GM19455 (cell line): ENCODE data around the gene PCNX2.
"Not testable (repeated sequence)": the region's sequence is repeated elsewhere in the genome, so short reads cannot be mapped to it uniquely, and the experiment has no call there.

Source experiments
- ATAC-seq: cut with Tn5 transposase; IDR thresholded peaks from one replicate; pipeline ENCODE4 v1.9.1; 2021; ENCODE audit not compliant: unreplicated experiment

The PCNX2 gene

GRCh38 chr1:233019083-233019482, 276.4 kb downstream of the PCNX2 start:
- ATAC-seq: no peak

DNA sequence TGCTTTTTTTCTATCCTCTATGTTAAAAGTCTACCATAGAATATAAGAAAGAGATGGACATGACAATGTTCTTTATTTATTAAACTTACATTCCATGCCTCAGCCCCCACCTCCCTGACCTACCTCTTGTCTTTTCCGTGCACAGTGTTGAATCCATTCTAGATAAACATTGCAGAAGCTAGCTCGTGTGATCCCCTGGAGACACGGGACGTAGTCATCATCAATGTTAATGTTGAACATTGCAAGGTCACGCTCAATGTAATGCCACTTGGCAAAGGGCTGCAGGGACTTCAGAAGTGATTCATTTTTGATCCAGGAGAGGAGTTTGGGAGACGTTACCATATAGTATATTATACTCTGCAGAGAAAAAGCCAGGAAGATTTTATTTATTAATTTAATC, 278.7 kb downstream of the PCNX2 start:
- ATAC-seq: no peak

DNA sequence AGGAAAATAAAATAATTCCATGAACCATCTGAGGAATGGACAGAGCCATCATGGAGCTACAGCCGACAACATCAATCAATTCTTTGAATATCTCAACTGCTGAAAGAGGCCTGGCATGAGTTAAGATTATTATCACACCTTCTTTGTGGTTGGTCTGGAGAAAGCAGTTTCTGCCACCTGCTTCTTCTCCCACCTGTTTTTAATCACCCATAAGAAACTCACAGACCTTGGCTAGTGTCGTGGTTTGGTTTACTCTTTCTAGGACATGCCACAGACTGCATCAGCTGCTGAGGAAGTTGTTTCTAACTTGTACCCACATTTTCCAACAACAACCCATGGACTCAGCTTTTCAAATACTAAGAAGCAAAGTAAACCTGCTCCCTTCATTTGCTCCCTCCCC, 279.6 kb downstream of the PCNX2 start:
- ATAC-seq: no peak

DNA sequence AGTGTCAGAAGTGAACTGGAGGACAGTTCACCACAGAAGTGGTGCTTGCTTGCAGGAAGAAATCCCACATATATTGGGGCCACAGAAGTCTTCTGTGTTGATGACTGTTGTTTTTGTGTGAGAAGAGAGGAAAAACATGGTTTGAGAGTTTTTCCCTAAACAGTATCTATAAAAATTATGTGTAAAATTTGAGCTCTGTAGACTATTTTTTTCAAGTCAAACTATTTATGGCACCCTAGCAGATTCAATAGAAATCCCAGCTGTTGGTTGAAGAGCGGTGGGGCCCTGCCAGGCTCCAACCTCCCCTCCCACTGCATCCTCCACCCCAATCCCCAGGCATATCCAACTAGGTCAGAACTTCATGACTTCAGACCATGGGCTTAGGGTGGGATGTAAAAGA, 283.5 kb downstream of the PCNX2 start:
- no peak for ATAC-seq

DNA sequence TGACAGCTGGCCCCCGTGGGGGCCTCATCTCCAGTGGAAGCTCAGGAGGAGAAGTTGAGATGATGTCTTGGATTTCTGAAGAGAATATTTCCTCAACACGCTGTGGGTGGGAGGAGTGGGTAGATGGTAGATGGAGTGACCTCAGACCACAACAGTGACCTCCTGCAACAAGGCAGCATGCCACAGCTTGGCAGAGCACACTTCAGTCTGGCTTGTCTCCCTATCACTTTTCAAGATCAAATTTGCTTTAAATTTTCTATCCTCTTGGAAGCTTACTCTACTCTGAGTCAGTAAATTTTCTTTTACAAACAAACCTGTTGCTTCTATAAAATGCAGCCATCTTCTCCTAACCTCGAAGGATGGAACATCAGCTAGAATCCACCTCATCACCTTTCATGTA, 285.4 kb downstream of the PCNX2 start:
- no peak for ATAC-seq

- no peak for ATAC-seq
Observed at GRCh38 chr1:233006541-233006973, 289.0 kb downstream of the PCNX2 start.

GRCh38 chr1:233006108-233006507, 289.4 kb downstream of the PCNX2 start:
- ATAC-seq: no peak

DNA sequence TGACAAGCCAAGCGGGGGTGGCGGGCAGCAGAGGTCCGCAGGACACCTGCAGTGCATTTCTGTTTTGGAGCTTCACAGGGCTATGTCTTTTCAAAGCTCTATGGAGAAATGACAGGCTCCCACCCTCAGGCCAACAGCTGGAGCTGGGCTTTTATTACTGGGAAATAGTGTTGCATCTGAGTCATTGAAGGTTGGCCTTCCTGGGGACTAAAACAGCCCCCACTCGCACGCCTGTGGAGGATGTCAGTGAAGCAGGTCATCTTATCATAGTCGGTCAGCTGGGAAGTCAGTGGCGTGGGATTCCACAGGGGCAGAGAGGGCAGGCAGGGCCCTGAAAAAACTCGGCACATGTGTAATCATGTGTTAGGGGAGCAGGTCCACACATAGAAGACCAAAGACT, 289.8 kb downstream of the PCNX2 start:
- ATAC-seq: no peak

- no peak for ATAC-seq
Observed at GRCh38 chr1:233005156-233005555, 290.4 kb downstream of the PCNX2 start.

- ATAC-seq: no peak
Observed at GRCh38 chr1:233004451-233004850, 291.1 kb downstream of the PCNX2 start.

DNA sequence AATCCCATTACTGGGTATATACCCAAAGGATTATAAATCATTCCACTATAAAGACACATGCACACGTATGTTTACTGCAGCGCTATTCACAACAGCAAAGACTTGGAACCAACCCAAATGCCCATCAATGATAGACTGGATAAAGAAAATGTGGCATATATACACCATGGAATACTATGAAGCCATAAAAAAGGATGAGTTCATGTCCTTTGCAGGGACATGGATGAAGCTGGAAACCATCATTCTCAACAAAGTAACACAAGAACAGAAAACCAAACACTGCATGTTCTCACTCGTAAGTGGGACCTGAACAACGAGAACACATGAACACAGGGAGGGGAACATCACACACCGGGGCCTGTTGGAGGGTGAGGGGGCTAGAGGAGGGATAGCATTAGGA, 291.9 kb downstream of the PCNX2 start:
- ATAC-seq: not testable (repeated sequence)

- ATAC-seq: no peak
Observed at GRCh38 chr1:232999956-233000625, 295.4 kb downstream of the PCNX2 start.

DNA sequence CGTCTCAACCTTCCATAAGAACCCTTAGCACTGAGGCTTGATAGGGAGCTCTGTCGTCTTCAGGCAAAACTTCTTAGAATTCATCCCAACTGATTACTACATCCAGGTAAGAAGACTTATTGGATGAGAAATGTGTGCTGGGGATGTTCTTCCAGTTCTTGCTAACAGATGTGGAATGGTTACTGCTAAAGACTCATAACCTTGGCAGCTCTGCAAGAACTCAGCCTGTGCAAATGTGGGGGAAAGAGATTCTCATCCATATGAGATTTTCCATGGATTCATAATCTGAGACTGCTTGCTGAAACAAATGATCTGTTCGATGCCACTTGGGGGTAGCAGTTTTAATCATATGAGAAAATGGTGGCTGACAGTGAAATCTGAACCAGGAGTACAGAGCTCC, 296.9 kb downstream of the PCNX2 start:
- ATAC-seq: no peak

DNA sequence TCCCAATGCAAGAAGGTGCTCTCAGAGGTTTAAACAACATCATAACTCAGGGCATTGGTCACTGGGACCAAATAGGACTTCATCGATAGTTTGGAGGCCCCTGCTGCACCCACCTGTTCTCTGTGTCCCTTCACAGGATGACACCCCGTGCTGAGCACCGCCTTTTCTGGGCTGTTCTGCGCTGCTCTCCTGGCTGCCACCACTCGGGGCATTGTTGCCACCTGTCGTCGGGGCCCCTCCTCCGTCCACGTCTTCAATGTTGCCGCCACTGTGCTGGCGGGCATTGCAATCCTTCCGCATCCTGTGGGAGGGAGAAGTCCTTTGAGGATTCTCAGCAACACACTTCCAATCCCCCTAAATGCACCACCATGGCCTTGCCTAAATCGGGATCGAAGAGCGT, 297.4 kb downstream of the PCNX2 start:
- no peak for ATAC-seq

- ATAC-seq: no peak
Observed at GRCh38 chr1:232996143-232996542, 299.4 kb downstream of the PCNX2 start.

DNA sequence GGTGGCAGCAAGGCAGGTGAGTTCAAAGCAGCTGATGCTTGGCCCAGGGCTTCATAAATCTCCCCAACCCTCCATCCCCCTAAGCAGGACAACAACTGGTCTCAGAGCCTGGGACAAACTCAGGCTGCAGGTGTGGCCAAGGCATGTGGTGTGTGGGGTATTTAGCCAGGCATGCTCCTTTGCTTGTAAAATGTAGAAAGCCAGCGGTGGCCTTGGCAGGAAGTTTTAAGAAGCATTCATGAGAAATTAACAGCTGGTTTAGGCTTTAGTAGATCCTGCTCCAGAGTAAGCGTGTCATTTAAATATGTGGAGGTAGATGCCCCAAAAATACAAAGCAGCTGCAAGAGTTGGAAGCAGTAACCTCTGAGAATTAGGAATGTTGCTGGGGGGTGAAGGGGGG, 300.3 kb downstream of the PCNX2 start:
- ATAC-seq: no peak

- ATAC-seq: no peak
Observed at GRCh38 chr1:232993555-232993954, 302.0 kb downstream of the PCNX2 start.

GRCh38 chr1:232992227-232992626, 303.3 kb downstream of the PCNX2 start:
- ATAC-seq: no peak

GRCh38 chr1:232991238-232991637, 304.3 kb downstream of the PCNX2 start:
- ATAC-seq: no peak

DNA sequence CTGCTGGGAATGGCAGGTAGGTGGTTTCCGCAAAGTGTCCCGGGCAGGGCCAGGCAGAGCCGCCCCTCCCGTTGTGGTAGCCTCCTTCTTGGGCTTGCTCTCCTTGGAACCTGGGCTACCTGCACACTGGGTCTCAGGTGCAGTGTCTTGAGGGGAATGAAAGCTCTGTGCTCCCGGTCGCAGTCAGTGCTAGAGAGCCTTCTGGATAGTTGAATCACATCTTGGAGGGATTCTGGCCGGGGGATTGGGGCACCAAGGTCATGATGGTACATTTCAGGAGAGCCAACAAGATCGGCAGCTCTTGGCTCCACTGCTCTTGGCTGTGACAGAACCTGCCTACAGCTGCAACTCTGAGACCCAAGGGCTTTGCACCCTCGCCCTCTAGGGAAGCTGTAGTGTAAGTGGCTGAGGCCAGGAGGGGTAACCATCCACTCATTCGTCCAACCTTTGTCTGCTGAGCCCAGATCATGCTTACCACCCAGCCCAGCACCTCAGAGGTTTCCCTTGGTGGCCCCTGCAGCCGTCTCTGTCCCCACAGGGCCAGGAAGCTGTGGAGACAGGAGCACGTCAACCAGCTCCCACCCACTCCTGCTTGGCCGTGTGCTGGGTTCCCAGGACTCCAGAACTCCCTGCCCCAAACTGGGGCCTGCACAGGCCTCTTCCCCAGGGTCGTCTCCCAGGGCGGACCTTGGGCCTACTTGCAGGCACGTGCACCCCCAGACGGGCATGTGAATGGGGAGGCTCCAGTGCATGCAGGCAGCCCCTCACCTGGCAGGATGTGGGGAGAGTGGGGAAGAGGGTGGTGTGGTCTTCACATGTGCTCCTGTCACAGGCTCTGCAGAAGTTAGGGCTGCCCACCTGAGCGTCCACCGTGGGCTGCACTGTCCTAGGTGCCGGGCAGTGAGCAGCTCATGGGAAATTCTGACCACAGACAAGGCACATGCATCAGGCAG, 305.1 kb downstream of the PCNX2 start:
- ATAC-seq: no peak

DNA sequence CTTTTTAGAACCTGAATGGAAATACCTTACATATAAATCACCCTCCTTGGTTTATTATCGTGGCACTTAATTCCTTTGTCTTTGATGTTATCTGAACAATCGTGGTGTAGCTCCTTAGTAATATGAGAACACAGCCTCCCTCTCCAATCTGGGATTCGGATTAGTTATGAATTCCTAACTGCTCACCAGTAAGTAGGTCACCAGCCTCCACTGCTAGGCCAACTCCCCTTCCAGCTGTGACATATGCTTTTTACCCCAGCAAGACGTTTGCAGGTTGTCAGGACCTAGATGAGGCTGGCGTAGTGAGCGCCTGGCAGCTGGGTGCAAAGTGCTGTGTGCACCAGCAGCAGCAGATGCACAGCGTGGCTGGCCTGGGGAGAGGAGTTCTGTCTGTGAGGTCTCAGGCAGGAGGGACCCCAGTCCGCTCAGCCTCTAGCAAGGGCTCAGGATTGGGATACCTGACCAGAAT, 306.9 kb downstream of the PCNX2 start:
- no peak for ATAC-seq

DNA sequence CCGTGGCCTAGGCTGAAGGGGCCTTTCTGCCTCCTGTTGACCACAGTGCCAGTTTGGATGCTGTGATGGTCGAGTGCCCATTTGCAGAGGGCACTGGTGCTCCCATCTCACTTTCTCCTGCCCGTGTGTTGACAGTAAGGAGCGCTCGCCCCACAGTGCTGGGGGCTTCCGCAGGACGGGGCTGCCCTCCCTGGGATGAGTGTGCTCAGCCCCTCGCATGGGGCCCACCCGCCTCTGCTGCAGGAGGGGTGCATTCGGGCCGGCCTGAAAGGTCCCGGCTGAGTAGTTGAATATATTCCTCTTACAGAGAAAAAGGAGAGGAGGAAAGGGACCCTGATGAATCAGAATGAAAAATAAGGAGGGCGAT, 307.8 kb downstream of the PCNX2 start:
- ATAC-seq: no peak
